Stimulated activated memory B cell treated with anti-CD40 and anti-IgM and Interleukin-4, amounts not matched to agents 10 μg/mL and 1 μg/mL and 100 μg/mL, for 72 hours (primary cell): ENCODE results near the gene ILDR2.
A peak's percentile ranks its signal among the peaks of the same experiment; 100 is the strongest.

Experiments
- ATAC-seq: fragments of 150-1000 bp; cut with Tn5 transposase; 2 replicates; pipeline ENCODE4 v1.10.0; 2021
- H3K27ac Mint-ChIP-seq: one replicate; pipeline ENCODE4 v1.8.0; 2022; ENCODE audit warnings: mild to moderate bottlenecking, mixed read lengths
- H3K27me3 Mint-ChIP-seq: one replicate; pipeline ENCODE4 v1.8.0; 2022; ENCODE audit warnings: mixed read lengths
- H3K36me3 Mint-ChIP-seq: one replicate; pipeline ENCODE4 v1.8.0; 2022; ENCODE audit warnings: mixed read lengths
- H3K4me1 Mint-ChIP-seq: one replicate; pipeline ENCODE4 v1.8.0; 2022; ENCODE audit warnings: mixed read lengths
- H3K4me3 Mint-ChIP-seq: one replicate; pipeline ENCODE4 v1.8.0; 2022; ENCODE audit warnings: mild to moderate bottlenecking, moderate library complexity, mixed read lengths
- H3K9me3 Mint-ChIP-seq: one replicate; pipeline ENCODE4 v1.8.0; 2022; ENCODE audit warnings: mixed read lengths

ILDR2 gene

GRCh38 chr1:166975361-166976129, at the start of gene ILDR2:
TSS of gene ILDR2 (minus strand) at chr1:166975540. CDS start at chr1:166975268, 272 bp downstream.
- Mint-ChIP-seq H3K27me3 (peaks cover 49% of the 10 kb centered on the region), H3K27ac (no peak within 1 kb of the TSS), H3K4me1 (peaks cover 24% of the 10 kb centered on the region), H3K36me3 (no peaks in the 10 kb centered on the region), H3K9me3 (no peaks in the 10 kb centered on the region), H3K4me3 (peak within 1 kb of the TSS; percentile 73)
- peak; percentile 81 for ATAC-seq

GRCh38 chr1:167022384-167022783, 47.0 kb upstream of the ILDR2 start:
- Mint-ChIP-seq H3K9me3 (no peaks in the 10 kb centered on the region), H3K4me1 (no peaks in the 10 kb centered on the region), H3K27me3 (peaks cover 34% of the 10 kb centered on the region), H3K36me3 (no peaks in the 10 kb centered on the region), H3K27ac (no peak overlapping the region), H3K4me3 (no peak overlapping the region)
- ATAC-seq = no peak

DNA sequence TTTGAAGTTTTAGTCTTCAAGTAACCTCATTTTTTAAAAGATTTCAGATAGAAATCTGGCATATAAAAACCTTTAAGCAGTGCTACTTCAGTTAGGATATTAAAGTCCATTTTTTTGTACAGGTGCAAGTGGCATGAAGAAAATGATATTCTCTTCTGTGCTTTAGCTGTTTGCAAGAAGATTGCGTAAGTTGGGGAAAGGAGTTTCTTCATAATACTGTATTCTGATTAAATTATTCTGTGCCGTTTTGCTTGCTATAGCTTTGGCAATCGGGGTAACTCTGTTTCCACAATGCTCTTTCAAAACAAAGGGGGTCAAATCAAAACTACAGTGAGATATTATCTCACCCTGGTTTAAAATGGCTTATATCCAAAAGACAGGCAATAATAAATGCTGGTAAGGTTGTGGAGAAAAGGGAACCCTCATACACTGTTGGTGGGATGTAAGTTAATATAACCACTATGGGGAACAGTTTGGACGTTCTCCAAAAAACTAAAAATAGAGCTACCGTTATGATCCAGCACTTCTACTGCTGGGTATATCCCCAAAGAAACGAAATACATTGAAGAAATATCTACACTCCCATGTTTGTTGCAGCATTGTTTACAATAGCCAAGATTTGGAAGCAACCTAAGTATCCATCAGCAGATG, 40.9 kb upstream of the ILDR2 start:
- Mint-ChIP-seq H3K4me1 (no peaks in the 10 kb centered on the region), H3K27ac (no peak overlapping the region), H3K27me3 (peaks cover 38% of the 10 kb centered on the region), H3K9me3 (no peaks in the 10 kb centered on the region), H3K36me3 (no peaks in the 10 kb centered on the region), H3K4me3 (no peak overlapping the region)
- no peak for ATAC-seq

DNA sequence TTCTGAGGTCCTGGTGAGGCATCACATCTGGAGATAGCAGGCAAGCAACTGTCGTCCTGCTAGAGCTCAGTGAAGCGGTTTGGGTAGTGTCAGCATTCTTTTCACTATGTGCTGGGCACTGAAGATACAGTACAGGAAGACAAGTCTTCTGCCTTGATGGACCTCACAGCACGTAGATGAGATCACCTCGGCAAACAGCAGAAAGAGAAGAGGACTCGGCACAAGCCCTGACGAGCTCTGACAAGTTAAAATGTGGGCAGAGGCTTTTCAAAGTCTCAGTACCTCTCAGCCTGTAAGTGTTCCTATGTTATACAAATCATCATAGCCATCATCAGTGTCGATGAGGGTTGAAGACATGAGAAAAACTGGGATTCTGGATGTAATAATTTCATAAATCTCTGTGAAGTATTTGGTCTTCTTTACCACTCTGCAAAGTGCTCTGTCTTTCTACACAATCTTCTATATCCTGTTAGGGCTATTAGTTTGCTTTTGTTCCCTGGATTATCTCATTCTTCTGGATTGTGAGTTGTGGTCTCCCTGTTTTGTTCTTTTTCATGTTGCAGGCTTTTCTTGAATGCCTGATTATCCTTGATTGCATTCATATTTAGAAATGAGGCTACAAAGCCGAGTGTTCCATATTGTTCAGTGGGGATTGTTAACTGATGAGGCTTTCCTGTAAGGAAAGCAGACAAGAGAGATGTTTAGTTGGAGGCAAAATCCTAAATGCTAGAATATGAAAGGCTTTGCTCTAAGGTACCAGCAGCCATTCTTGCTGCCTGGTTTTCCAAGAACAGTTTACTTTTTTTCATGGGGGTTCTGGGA, 38.0 kb upstream of the ILDR2 start:
- H3K4me3 Mint-ChIP-seq = no peak overlapping the region
- peaks cover 49% of the 10 kb centered on the region for H3K27me3 Mint-ChIP-seq
- no peak overlapping the region for H3K27ac Mint-ChIP-seq
- H3K36me3 Mint-ChIP-seq = no peaks in the 10 kb centered on the region
- no peak for ATAC-seq
- no peaks in the 10 kb centered on the region for H3K4me1 Mint-ChIP-seq
- no peaks in the 10 kb centered on the region for H3K9me3 Mint-ChIP-seq

- Mint-ChIP-seq H3K4me3 (no peak overlapping the region), H3K9me3 (no peaks in the 10 kb centered on the region)
These were observed 37.2 kb upstream of the ILDR2 start for GRCh38 chr1:167012570-167012969.

GRCh38 chr1:167011560-167012191, 36.3 kb upstream of the ILDR2 start:
- H3K4me3 Mint-ChIP-seq = no peak overlapping the region
- no peak overlapping the region for H3K27ac Mint-ChIP-seq
- H3K4me1 Mint-ChIP-seq = no peaks in the 10 kb centered on the region
- ATAC-seq = no peak
- H3K36me3 Mint-ChIP-seq = no peaks in the 10 kb centered on the region
- H3K9me3 Mint-ChIP-seq = no peaks in the 10 kb centered on the region
- peaks cover 45% of the 10 kb centered on the region for H3K27me3 Mint-ChIP-seq

More at GRCh38 chr1:167012570-167012969, 37.2 kb upstream of the ILDR2 start:
- Mint-ChIP-seq H3K27ac (no peak overlapping the region), H3K4me1 (no peaks in the 10 kb centered on the region), H3K27me3 (peaks cover 49% of the 10 kb centered on the region), H3K36me3 (no peaks in the 10 kb centered on the region)
- ATAC-seq = no peak

GRCh38 chr1:167003711-167004110, 28.4 kb upstream of the ILDR2 start:
- Mint-ChIP-seq H3K36me3 (no peaks in the 10 kb centered on the region), H3K27ac (no peak overlapping the region), H3K4me1 (no peaks in the 10 kb centered on the region), H3K4me3 (no peak overlapping the region), H3K9me3 (peaks cover 6% of the 10 kb centered on the region), H3K27me3 (peaks cover 14% of the 10 kb centered on the region)
- ATAC-seq = no peak

- Mint-ChIP-seq H3K27me3 (peaks cover 27% of the 10 kb centered on the region), H3K4me1 (no peaks in the 10 kb centered on the region), H3K9me3 (peaks cover 6% of the 10 kb centered on the region), H3K27ac (no peak overlapping the region), H3K4me3 (no peak overlapping the region), H3K36me3 (no peaks in the 10 kb centered on the region)
- ATAC-seq = no peak
These were observed 27.0 kb upstream of the ILDR2 start for GRCh38 chr1:167002354-167002753.

GRCh38 chr1:167000546-167000945, 25.2 kb upstream of the ILDR2 start:
- H3K36me3 Mint-ChIP-seq = no peaks in the 10 kb centered on the region
- no peaks in the 10 kb centered on the region for H3K4me1 Mint-ChIP-seq
- no peak overlapping the region for H3K27ac Mint-ChIP-seq
- H3K9me3 Mint-ChIP-seq = peaks cover 6% of the 10 kb centered on the region
- H3K4me3 Mint-ChIP-seq = no peak overlapping the region
- no peak for ATAC-seq
- peaks cover 27% of the 10 kb centered on the region for H3K27me3 Mint-ChIP-seq

GRCh38 chr1:166999500-167000055, 24.2 kb upstream of the ILDR2 start:
- peaks cover 27% of the 10 kb centered on the region for H3K27me3 Mint-ChIP-seq
- H3K4me3 Mint-ChIP-seq = no peak overlapping the region
- H3K36me3 Mint-ChIP-seq = no peaks in the 10 kb centered on the region
- H3K4me1 Mint-ChIP-seq = no peaks in the 10 kb centered on the region
- H3K27ac Mint-ChIP-seq = no peak overlapping the region
- peaks cover 6% of the 10 kb centered on the region for H3K9me3 Mint-ChIP-seq
- ATAC-seq = no peak

DNA sequence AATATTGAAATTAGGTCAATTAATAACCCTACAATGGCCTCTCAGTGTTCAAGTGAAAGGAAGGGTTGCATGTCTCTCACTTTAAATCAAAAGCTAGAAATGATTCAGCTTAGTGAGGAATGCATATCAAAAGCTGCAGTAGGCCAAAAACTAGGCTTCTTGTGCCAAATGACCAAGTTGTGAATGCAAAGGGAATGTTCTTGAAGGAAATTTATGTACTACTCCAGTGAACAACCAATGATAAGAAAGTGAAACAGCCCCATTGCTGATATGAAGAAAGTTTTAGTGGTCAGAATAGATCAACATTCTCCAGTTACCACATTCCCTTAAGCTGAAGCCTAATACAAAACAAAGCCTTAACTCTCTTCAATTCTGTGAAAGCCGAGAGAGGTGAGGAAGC, 23.7 kb upstream of the ILDR2 start:
- Mint-ChIP-seq H3K9me3 (peaks cover 6% of the 10 kb centered on the region), H3K27me3 (peaks cover 27% of the 10 kb centered on the region), H3K36me3 (no peaks in the 10 kb centered on the region), H3K4me3 (no peak overlapping the region), H3K4me1 (no peaks in the 10 kb centered on the region), H3K27ac (no peak overlapping the region)
- no peak for ATAC-seq

DNA sequence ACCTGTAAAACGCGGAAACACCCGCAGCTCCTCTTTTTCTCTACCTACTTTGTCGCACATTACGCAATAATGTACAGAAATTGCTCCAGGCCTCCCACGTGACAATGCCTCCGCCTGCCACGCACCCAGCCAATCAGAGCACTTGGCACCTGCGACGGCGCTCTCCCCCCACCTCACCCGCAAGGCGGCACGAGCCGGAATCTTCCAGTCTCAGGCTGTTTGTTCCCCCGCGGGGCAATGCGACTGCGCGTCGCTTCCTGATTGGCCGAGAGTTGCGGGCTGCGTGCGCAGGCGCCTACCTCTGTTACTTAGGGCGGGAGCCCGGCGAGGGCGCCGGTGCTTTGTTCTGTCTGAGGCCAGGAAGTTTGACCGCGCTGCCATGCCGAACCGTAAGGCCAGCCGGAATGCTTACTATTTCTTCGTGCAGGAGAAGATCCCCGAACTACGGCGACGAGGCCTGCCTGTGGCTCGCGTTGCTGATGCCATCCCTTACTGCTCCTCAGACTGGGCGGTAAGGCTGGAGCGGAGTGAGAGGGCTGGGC, 13.7 kb upstream of the ILDR2 start, which contains the start of gene MAEL:
MAEL (plus strand) TSS at position 307 of the 542 bp plus-strand sequence; CDS start at position 380, 73 bp downstream.
- no peaks in the 10 kb centered on the region for H3K36me3 Mint-ChIP-seq
- no peaks in the 10 kb centered on the region for H3K4me1 Mint-ChIP-seq
- peaks cover 44% of the 10 kb centered on the region for H3K27me3 Mint-ChIP-seq
- ATAC-seq = no peak
- no peak within 1 kb of the TSS for H3K27ac Mint-ChIP-seq
- no peak within 1 kb of the TSS for H3K4me3 Mint-ChIP-seq
- peaks cover 6% of the 10 kb centered on the region for H3K9me3 Mint-ChIP-seq

GRCh38 chr1:166981589-166981988, 6.2 kb upstream of the ILDR2 start:
- no peaks in the 10 kb centered on the region for H3K4me1 Mint-ChIP-seq
- peaks cover 30% of the 10 kb centered on the region for H3K27me3 Mint-ChIP-seq
- no peak overlapping the region for H3K4me3 Mint-ChIP-seq
- no peaks in the 10 kb centered on the region for H3K36me3 Mint-ChIP-seq
- peaks cover 6% of the 10 kb centered on the region for H3K9me3 Mint-ChIP-seq
- ATAC-seq = no peak
- H3K27ac Mint-ChIP-seq = no peak overlapping the region

DNA sequence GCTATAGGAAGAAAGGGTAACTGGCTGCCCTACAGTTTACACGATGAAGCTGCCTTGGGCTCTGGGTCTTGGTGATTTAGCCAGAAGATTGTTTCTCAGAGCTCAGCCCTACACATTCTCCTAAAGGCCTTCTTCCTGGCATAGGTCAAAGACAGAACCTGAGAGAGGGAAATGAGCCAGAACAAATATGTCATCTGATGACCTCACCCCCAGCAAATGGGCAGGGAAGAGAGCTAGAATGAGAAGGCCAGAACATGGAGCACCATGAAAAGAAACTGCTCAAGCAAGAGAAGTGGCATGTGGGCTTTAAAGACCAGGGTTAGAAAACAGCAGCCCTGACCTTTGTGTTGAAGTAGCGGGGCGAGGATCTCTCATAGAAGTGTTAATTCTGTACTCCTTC, 5.5 kb upstream of the ILDR2 start:
- no peak for ATAC-seq
- Mint-ChIP-seq H3K27ac (no peak overlapping the region), H3K9me3 (peaks cover under 1% of the 10 kb centered on the region)

More for the DNA sequence above, 5.5 kb upstream of the ILDR2 start:
- Mint-ChIP-seq H3K4me1 (peaks cover 8% of the 10 kb centered on the region), H3K27me3 (peaks cover 30% of the 10 kb centered on the region), H3K4me3 (no peak overlapping the region), H3K36me3 (no peaks in the 10 kb centered on the region)
